ENCODE results near the gene AMOTL1.

AMOTL1 gene

GRCh38 chr11:94746721-94747120 is 21.4 kb upstream of the AMOTL1 start:
- DNase-seq (ENCODE audit: low spot score) = no peak

- no peak for DNase-seq (ENCODE audit: low spot score)
Observed at GRCh38 chr11:94747146-94747545, 21.0 kb upstream of the AMOTL1 start.

DNA sequence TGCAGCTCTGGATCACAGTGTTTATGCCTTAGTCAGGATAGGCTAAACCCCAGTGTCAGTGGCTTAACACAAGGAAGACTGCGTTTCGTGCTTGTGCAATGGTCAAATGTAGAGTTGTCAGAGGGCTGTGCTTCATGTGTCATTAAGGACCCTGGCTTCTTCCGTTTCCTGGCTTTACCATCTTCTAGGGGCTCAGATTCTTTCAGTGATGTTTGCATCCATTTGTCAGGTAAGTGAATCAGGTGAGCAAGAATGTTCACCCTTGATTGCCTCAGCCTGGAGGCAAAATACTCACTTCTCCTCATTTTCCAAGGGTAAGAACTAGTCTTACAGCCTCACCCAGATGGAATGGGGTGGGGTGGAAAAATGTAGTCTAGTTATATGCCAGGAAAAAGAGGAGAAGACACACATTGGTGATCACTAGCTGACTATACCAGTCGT is 20.5 kb upstream of the AMOTL1 start:
- no peak for DNase-seq (ENCODE audit: low spot score)

- no peak for DNase-seq (ENCODE audit: low spot score)
Observed at GRCh38 chr11:94749369-94749768, 18.8 kb upstream of the AMOTL1 start.

GRCh38 chr11:94750319-94751217 is 17.6 kb upstream of the AMOTL1 start:
- DNase-seq (ENCODE audit: low spot score) = no peak

GRCh38 chr11:94751218-94751609 is 16.9 kb upstream of the AMOTL1 start:
- no peak for DNase-seq (ENCODE audit: low spot score)

- peak; percentile 51 for DNase-seq (ENCODE audit: low spot score)
Observed at GRCh38 chr11:94751786-94752185, 16.4 kb upstream of the AMOTL1 start.

DNA sequence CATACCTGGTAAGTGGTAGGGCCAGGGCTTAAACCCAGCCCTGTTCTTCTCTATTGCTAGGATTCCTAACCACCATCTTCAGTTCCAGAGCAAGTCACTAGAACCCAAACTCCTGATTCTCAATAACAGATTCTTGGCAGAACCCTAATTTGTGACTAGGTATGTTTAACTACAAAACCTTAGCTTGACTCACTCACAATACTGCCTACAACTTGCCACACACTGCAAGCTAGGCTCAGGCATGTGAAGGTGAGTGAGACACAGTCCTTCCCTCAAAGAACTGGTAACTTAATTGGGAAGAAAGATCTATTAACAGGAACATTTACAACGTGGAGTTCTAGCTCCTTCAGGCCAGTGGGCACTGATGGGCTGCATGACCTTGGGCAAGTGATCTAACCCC is 14.5 kb upstream of the AMOTL1 start:
- no peak for DNase-seq (ENCODE audit: low spot score)

DNA sequence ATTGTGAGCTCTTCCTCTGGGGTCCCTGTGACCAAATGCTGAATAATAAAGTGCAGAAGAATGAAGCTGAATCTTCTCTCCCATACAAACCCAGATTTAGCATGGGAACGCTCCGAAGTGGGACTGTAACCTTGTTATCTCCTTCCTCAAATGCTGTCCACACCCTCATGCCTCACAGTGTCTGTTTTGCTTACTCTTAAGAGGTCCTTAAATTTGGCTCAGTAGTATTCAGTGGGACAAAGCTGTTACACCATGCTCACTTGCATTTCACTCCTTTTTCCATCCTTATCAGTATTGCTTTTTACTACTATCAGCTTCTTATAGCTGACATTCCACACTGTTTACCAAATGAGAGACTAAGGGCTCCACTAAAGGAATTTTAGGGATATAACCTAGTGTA is 13.8 kb upstream of the AMOTL1 start:
- no peak for DNase-seq (ENCODE audit: low spot score)

DNA sequence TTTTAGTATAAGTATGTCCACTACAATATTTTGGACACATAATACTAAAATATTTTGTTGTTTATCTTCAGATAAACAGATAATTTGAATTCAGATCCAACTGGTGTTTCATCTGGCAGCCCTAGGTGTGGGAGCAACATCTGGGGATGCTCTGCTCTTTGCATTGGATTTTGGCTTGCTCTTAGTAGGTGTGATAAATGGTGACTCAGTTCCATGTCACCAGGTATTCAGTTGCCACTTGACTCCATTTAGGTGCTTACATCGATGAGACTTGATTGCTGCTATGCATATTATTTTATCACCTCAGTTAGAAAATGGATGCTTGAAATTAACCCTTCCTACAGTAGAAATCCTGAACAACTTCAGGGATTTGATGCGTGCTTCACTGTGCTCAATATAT is 13.3 kb upstream of the AMOTL1 start:
- DNase-seq (ENCODE audit: low spot score) = no peak

DNA sequence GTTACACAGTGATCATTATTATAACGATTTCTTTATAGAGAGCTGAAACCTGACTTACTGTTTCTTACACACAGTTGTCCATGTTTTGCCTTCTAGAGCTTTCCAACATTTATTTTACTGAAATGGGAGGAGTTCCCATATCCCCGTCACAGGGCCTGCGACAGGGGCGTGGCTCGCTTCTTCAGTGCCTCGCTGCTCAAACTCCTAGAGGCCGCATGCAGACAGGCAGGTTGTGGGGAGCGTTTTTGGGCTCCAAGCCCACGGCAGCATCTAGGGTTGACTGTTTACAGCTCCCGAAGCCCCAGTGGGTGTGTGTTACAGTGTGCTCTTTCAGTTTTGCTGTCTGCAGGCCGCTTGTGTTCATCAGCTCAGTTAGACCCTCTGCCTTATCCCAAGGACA is 12.7 kb upstream of the AMOTL1 start:
- no peak for DNase-seq (ENCODE audit: low spot score)

DNA sequence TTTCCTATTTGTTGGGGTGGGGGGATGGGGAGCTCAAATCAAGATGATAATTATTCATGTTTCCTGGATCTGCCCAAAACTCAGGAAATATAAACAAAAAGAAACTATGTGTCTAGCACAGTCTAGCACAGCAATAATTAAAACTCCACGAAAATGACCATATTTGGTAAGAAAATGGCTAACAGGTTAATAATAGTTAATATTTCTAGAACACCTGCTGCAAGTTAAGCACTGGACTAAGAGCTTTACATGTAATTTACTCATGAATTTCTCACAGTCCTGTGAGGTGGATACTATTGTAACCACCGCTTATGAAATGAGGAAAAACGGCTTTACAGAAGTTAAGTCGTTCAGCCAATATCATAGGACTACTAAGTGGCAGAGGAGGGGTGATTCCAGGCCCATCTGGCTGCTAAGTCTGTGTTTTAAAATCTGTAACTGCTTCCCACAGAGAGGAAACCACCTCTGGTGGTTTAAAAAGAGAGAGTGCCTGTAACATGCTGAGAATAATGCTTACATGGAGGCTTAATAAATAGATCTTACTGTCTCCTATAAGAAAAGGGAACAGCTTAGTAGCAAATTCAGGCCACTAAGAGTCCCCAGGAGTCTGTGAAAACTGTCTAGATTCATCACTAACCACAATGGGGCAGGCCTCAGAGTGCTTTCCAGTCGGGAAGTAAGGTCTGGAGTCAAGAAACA is 11.0 kb upstream of the AMOTL1 start:
- DNase-seq (ENCODE audit: low spot score) = no peak

DNA sequence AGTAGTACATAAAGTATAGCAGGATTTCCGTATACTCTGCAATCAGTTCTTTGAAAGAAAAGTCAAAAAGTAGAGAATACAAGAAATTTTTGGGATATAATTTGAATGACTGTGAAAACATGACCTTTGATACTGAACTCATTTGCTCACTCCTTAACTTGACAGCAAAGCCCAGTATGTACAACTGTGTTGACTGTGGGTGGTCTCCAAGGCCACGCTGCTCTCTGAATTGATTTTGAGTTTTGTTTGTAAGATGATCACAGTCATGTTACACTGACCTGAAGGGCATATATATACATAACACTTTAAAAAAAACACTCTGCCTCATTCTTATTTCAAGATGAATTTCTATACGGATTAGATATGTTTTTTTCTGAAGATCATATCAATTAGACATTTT is 9.5 kb upstream of the AMOTL1 start:
- no peak for DNase-seq (ENCODE audit: low spot score)

GRCh38 chr11:94759522-94759921 is 8.6 kb upstream of the AMOTL1 start:
- no peak for DNase-seq (ENCODE audit: low spot score)

DNA sequence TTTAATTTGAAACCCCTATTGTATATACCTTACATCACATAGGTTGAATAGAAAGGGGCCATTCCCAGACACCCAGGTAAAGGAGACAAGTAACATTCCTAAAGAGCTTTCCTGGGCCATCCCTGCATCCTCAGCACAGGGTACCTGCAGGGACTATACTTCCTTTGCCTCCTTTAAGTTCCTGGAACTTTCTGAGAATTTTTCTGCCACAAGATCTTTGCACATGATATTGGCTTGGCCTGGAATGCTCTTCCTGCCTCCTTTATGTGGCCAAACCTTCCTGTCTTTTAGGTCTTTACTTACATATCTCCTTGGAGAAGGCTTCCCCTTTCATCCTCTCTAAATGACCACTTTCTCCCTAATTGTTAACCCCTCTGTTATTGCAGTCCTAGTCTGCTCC is 7.9 kb upstream of the AMOTL1 start:
- DNase-seq (ENCODE audit: low spot score) = no peak

GRCh38 chr11:94762208-94762607 is 5.9 kb upstream of the AMOTL1 start:
- DNase-seq (ENCODE audit: low spot score) = no peak

- no peak for DNase-seq (ENCODE audit: low spot score)
Observed at GRCh38 chr11:94762995-94763394, 5.2 kb upstream of the AMOTL1 start.

GRCh38 chr11:94766713-94767206 is 1.4 kb upstream of the AMOTL1 start:
- no peak for DNase-seq (ENCODE audit: low spot score)

DNA sequence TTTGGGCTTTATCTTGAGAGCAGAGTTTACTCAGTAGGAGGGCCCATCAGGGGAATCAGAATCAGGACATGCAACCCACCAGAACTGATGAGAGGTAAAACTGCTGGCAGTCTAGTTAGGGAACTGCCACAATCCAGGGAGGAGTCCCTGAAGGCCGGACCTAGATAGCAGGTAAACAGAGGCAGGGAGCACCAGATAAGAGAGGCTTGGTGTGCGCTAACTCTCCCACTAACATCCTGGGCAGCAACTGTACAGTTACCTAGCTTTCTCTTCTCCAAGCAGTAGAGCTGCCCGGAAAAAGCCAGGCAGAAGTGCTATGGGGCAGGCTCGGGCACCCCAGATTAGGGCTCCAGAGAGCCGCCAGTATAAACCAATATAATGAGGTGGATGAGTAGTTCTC is 865 bp upstream of the AMOTL1 start:
- DNase-seq (ENCODE audit: low spot score) = no peak

GRCh38 chr11:94768602-94769541 is 716 bp downstream of the AMOTL1 start:
- DNase-seq (ENCODE audit: low spot score) = peak; percentile 69

GRCh38 chr11:94769880-94770279 is 1.7 kb downstream of the AMOTL1 start:
- no peak for DNase-seq (ENCODE audit: low spot score)

DNA sequence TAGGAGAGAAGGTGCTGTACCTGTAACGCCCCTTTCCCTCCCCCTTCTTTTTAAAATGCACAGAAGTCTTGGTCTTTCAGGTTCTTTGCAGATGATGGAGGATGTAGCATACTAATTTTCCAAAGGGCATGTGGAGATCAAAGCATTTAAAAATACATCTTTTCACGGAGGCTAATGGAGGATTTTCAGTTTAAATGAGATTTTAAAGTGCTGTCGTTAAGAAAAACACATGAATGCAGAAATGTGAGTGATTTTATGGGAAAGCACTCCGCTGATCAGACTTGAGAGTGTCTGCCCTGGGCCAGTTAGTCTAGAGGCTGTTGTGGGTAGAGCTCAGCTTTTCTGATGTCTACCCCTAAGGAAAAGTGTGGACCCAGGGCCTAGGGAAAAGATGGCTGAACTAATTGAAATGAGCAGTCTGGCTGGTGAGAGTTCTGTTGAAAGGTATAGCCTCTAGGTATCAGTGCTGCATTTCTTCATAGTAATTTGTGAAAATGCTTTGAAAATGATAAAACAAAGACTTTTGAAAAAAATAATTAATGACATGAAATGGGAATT is 2.5 kb downstream of the AMOTL1 start:
- DNase-seq (ENCODE audit: low spot score) = no peak

Data from GM03348 (cell line).